ENCODE data around the gene RBPMS2.
A peak's percentile ranks its signal among the peaks of the same experiment; 100 is the strongest.

- TF ChIP-seq, protein P1, sequence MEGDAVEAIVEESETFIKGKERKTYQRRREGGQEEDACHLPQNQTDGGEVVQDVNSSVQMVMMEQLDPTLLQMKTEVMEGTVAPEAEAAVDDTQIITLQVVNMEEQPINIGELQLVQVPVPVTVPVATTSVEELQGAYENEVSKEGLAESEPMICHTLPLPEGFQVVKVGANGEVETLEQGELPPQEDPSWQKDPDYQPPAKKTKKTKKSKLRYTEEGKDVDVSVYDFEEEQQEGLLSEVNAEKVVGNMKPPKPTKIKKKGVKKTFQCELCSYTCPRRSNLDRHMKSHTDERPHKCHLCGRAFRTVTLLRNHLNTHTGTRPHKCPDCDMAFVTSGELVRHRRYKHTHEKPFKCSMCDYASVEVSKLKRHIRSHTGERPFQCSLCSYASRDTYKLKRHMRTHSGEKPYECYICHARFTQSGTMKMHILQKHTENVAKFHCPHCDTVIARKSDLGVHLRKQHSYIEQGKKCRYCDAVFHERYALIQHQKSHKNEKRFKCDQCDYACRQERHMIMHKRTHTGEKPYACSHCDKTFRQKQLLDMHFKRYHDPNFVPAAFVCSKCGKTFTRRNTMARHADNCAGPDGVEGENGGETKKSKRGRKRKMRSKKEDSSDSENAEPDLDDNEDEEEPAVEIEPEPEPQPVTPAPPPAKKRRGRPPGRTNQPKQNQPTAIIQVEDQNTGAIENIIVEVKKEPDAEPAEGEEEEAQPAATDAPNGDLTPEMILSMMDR (conservative IDR thresholded peaks at IDR 0.05; ENCODE audit: low read depth, low read length): no peak
- TF ChIP-seq POLR2A (IDR thresholded peaks at IDR 0.05; ENCODE audit: low read depth, low read length) (no peak), CEBPB (IDR thresholded peaks at IDR 0.05; ENCODE audit: low read depth, low read length) (no peak), ELK1 (IDR thresholded peaks at IDR 0.05; ENCODE audit: borderline replicate concordance, low read depth, low read length) (no peak), RFX5 (IDR thresholded peaks at IDR 0.05; ENCODE audit: low read depth, low read length) (no peak), MAFK (IDR thresholded peaks at IDR 0.05; ENCODE audit: low read depth, low read length) (no peak), SMC3 (IDR thresholded peaks at IDR 0.05; ENCODE audit: low read depth, low read length) (no peak), MAZ (IDR thresholded peaks at IDR 0.05; ENCODE audit: borderline replicate concordance, low read depth, low read length) (peak; percentile 25; the same call in 1 of the 2 replicates), RCOR1 (IDR thresholded peaks at IDR 0.05; ENCODE audit: insufficient replicate concordance, low read length) (no peak), USF2 (IDR thresholded peaks at IDR 0.05; ENCODE audit: low read depth, low read length) (no peak), FOS (IDR thresholded peaks at IDR 0.05; ENCODE audit: low read depth, low read length) (no peak), RAD21 (IDR thresholded peaks at IDR 0.05; ENCODE audit: low read length) (no peak), MXI1 (IDR thresholded peaks at IDR 0.05; ENCODE audit: borderline replicate concordance, low read depth, low read length) (no peak)
Measured at GRCh38 chr15:64775551-64776401, at the start of gene RBPMS2.

Measured in IMR-90 (cell line).